ENCODE results near the gene PTRH2.

Gene PTRH2

GRCh38 chr17:59719526-59719925 is 12.3 kb upstream of the PTRH2 start:
- no peak for FAIRE-seq

GRCh38 chr17:59716427-59716826 is 9.2 kb upstream of the PTRH2 start:
- FAIRE-seq = no peak

DNA sequence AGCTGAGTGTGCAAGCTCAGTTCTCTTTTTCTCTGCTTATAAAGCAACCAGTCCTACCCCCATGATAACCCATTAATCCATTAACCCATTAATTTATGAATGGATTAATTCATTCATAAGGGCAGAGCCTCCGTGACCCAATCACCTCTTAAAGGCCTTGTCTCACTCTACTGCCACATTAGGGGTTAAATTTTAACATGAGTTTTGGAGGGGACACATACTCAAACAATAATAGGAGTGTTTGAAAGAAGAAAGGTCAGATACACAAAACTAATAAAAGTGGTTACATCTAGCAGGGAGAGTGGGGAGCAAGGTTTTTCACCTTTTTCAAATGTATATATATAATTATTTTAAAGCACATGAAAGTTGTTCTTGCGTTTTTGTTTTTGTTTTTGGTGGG is 7.0 kb upstream of the PTRH2 start:
- FAIRE-seq = no peak

GRCh38 chr17:59712862-59713261 is 5.6 kb upstream of the PTRH2 start:
- no peak for FAIRE-seq

DNA sequence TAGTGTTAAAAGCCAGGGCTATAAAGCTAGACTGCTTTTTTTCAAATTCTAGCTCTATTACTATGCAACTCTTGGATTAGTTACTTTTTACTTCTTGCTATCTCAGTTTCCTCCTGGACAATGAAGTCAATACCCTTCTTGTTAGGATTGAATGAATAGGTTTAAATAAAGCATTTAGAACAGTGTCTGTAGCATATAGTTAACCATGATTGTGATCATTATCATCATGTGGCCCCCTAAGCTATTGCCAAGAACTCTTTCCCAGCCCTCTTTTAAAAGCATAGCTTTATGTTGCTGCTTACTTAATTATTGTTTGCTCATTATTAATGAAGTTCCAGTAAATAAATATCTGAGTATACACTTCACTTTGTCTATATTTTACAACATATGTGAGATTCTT is 4.7 kb upstream of the PTRH2 start:
- no peak for FAIRE-seq

DNA sequence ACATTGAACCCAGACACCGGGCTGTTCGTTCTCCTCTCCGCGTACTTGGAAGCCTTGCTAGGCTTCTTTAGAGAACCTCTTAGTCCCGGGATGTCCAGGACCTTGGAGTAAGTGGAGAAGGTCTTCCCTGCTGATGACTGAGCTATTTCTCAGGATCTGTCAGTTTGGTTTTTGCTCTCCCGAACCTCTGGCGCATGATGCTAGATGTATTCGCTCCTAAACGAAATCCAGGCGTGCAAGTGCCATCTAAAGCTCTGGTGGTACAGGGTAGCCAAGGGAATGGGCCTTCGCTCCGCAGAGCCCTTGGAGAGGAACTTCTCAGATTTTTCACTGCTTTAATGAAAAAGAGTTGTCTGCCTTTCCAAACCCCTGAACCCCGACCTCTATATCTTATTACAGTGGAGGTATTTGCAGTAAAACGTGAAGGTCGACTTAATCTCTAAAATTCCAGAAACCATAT is 771 bp upstream of the PTRH2 start:
- FAIRE-seq = no peak

GRCh38 chr17:59702304-59702703 is 4.9 kb downstream of the PTRH2 start:
- no peak for FAIRE-seq

GRCh38 chr17:59699786-59700185 is 7.4 kb downstream of the PTRH2 start:
- FAIRE-seq = no peak

DNA sequence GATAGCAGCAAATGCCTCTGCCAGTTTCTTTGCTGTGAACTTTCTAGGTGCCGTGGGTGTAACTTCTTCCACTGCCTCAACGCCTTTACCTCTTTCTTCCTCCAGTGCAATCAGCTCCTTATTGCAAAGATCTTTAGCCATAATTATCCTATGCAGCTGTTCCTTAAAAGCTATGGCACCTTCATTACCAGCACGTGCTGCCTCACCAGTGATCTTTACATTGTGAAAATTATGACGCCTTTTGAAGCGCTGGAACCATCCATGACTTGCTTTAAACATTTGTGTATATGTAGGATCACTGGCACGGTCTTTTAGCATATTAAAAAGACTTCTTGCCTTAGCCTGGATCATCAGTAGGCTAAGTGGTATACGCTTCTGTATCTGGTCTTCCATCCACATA is 8.0 kb downstream of the PTRH2 start:
- no peak for FAIRE-seq

DNA sequence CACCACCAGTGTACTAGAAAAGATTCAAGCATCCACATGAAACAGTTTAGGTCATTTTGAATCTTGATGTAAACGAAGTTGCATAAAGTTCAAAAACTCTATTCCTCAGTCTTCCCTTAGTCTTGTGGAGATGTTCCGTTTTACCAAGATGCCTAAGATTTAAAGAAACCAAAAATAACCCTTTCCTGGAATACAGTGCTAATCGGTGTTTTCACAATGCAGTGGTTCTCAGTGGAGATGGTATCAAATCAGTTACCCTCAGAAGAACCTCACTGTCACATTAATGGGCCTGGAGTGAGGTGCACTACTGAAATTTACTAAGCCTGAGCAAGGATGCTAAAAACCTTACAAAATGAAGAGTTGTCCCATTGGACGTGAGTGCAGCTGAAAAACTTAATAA is 9.1 kb downstream of the PTRH2 start:
- FAIRE-seq = no peak

GRCh38 chr17:59696682-59697277 is 10.4 kb downstream of the PTRH2 start:
- no peak for FAIRE-seq

DNA sequence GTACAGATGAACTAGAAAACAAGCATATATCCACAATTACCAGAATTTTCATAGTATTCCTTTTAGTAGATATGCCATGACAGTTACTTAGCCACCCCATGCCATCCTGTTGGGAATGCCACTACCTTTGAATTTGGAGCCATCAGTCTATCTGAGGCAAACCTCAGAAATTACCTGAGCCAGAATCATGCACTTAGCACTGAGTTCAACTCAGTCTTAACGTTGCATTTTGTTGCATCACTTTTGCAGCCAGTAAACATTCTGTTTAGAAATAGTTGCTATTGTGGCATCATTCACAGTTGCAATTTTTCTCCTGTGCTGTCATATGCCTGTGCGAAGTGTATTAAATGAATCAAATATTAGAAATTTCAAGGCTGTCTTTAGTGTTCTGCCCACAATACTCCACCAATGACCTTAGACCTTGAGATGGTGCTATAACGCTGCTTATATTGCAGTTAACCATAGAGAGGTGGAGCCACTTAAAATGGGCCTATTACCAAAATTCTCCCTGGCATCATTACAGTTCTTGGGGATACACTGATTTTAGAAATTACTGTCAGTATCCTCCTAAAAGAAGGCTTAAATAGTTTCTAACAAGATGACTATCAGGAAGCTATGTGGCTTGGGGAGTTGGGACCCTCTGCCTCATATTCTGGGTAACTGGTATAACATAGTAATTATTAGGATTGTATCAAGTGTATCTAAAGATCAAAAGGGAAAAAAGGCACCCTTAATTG is 11.1 kb downstream of the PTRH2 start:
- no peak for FAIRE-seq

DNA sequence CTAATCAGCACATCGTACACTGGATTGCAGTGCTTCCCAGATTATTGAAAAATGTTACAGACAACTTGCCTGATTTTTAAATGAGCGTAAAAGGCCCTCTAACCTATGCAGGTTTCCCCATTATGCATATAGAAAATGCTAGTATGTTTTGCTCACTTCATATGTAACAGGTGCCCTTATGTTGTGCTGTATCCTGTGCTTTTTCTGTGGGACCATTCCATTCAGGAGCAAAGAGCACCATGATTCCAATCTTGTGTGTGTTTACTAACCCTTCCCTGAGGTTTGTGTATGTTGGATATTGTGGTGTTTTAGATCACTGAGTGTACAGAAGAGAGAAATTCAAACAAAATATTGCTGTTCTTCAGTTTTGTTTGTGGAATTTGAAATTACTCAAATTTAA is 12.9 kb downstream of the PTRH2 start:
- FAIRE-seq = no peak

DNA sequence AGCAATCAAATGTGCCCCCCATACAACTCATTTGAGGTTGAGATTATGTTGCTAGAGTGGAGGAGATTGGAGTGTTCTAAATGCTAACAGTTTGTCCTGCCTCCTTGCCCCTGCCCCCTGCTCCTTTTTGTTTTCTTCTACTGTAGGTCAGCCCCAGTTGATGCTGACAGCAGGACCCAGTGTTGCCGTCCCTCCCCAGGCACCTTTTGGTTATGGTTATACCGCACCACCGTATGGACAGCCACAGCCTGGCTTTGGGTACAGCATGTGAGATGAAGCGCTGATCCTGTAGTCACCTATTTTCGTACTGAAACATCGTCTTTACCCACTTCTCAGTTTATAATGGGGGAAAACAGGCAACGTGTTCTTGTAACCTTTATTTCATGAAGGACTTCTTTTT is 13.6 kb downstream of the PTRH2 start:
- FAIRE-seq = no peak

GRCh38 chr17:59688496-59688895 is 18.7 kb downstream of the PTRH2 start:
- FAIRE-seq = no peak

- no peak for FAIRE-seq
Measured at GRCh38 chr17:59688008-59688407, 19.2 kb downstream of the PTRH2 start.

DNA sequence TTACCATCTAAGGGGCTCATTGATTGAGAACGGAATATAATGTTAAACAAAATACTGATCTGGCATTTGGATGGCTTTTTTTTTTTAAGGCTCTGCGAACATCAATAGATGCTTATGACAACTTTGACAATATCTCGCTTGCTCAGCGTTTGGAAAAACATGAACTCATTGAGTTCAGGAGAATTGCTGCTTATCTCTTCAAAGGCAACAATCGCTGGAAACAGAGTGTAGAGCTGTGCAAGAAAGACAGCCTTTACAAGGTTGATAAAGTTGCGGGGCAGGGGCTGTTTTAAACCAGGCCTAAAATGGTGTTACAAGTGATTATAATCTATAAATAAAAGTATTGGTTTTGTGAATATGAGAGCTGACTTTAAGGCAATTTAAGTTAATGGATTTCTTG is 22.3 kb downstream of the PTRH2 start:
- FAIRE-seq = no peak

DNA sequence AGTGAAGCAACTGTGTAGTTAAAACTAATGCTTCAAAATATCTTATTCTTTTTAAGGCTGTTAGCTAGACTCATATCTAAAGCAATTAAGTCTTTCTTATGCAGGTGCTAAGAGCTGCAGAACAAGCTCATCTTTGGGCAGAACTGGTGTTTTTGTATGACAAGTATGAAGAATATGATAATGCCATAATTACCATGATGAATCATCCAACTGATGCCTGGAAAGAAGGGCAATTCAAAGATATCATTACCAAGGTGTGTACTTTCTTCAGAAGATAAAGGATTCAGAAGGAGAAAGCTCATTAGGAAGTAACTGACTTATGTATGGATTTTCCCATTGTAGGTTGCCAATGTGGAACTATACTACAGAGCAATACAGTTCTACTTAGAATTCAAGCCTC is 23.9 kb downstream of the PTRH2 start:
- no peak for FAIRE-seq

DNA sequence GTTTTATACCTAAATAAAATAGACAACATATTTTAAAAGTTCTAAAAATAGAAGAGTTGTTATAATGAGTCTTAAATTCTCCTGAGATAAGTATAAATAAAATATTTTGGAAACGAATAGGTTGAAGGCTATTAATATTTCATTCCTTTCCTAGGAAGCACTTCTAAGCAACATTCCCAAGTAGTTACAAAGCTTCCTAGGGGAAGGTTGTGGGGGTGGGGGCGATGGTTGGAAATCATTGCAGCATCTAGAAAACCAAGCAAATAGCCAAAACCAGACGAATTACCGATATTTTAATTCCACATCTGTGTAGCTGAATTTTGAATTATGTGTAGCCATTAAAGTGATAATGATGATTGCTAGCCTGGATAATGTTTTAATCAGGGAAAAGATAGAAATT is 26.9 kb downstream of the PTRH2 start:
- FAIRE-seq = no peak

GRCh38 chr17:59678918-59679317 is 28.3 kb downstream of the PTRH2 start:
- FAIRE-seq = no peak

GRCh38 chr17:59676716-59677115 is 30.5 kb downstream of the PTRH2 start:
- FAIRE-seq = no peak

- no peak for FAIRE-seq
Measured at GRCh38 chr17:59675231-59675630, 32.0 kb downstream of the PTRH2 start.

- no peak for FAIRE-seq
Measured at GRCh38 chr17:59671386-59671785, 35.8 kb downstream of the PTRH2 start.

GRCh38 chr17:59669944-59670343 is 37.3 kb downstream of the PTRH2 start:
- FAIRE-seq = no peak

- peak; percentile 79 for FAIRE-seq
Measured at GRCh38 chr17:59669411-59669810, 37.8 kb downstream of the PTRH2 start.

Data from colon (tissue), 2 donors.